Erythroblast (primary cell): ENCODE data around the gene RIMS3.
A peak's percentile ranks its signal among the peaks of the same experiment; 100 is the strongest.
"Not testable (repeated sequence)": the region's sequence is repeated elsewhere in the genome, so short reads cannot be mapped to it uniquely, and the experiment has no call there.

Experiments used
- DNase-seq, 2 experiments: peaks; one replicate each; lab custom pipeline; 2025; lab: John Stamatoyannopoulos, UW
- GATA1 ChIP-seq: IDR thresholded peaks from 2 replicates; pipeline ENCODE4 v1.6.1; 2011; ENCODE audit warnings: low read depth, mild to moderate bottlenecking, control low read depth, low read length, moderate library complexity
- POLR2A ChIP-seq: IDR thresholded peaks from 2 replicates; pipeline ENCODE4 v1.6.1; 2011; ENCODE audit warnings: mild to moderate bottlenecking, low read length

Gene RIMS3

DNA sequence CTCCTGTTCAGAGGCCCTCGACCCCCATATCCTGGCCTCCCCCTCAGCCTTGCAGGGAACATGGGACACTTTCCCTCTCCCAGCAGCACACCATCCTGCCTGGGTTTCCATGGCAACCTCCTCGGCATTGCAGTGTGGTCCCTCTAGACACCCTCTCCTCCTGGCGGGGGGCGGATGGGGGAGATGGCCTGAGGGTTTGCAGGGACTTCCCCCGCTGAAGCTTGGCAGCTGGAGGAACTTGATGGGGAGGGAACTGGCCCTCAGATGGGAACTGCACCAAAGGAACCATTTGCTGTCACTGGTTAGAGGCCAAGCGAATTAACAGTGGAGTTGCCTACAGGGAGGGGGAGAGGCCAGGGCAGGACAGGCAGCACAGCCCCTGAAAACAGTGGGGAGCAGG is 28.7 kb downstream of the RIMS3 start:
- DNase-seq, result no peak
- TF ChIP-seq GATA1 (no peak), POLR2A (no peak)

GRCh38 chr1:40635763-40636500 is 29.6 kb downstream of the RIMS3 start:
- no peak for DNase-seq
- no peak for TF ChIP-seq POLR2A
- TF ChIP-seq GATA1, result no peak

DNA sequence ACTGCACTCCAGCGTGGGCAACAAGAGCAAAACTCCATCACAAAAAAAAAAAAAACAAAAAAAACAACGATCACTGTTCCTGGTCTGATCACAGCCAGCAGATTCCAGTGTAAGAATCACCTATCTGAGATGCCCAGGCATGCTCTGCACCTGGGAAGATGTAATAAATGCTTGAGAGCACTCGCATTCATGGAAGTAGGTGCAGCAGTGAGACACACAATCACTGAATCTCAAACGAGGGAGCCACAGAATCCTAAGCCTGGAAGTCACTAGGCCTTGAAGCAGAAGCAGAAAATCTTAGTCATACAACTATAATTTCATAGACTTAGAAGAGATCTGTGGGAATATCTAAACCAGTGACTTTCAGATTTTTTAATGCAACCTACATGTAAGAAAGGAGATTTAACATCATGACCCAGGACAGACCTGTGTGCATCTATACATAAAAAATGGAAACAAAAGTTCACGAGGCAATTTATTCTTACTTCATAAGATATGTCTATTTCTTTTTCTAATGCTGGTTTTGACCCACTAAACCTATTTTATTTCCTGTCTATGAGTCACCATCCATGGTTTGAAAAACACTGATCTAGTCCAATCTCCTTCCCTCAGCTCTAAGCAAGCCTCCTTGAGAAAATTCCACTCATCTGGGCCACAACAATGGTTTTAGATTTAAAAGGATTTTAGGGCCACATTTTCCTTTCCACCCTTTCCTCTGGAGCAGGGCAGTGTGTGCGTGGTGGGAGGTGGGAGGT is 30.4 kb downstream of the RIMS3 start:
- DNase-seq, result peak in 1 of 2 experiments; percentile 12

GRCh38 chr1:40633931-40634376 is 31.5 kb downstream of the RIMS3 start:
- no peak for TF ChIP-seq POLR2A
- TF ChIP-seq GATA1, result peak; percentile 65
- peak; percentile 94 to 99 for DNase-seq

More for the DNA sequence above, 30.4 kb downstream of the RIMS3 start:
- TF ChIP-seq POLR2A, result no peak
- TF ChIP-seq GATA1, result no peak

DNA sequence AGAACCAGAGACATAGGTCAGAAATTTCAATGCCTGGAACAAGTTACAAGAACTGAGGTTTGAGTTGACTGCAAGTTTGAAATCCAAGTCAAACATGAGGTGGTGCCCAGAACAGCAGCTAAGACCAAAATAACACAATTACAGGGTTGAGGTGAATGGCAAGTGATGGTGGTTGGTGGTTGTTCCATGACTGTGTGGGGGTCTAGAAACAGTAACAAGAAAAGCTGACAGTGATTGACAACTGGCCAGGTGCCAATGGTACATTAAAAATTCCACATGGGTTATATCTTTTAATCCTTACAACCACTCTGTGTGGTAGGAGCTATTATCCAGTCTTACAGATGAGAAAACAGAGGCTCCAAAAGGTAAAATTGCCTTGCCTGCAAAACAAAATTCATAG is 32.0 kb downstream of the RIMS3 start:
- TF ChIP-seq GATA1, result no peak
- TF ChIP-seq POLR2A, result no peak
- no peak for DNase-seq

DNA sequence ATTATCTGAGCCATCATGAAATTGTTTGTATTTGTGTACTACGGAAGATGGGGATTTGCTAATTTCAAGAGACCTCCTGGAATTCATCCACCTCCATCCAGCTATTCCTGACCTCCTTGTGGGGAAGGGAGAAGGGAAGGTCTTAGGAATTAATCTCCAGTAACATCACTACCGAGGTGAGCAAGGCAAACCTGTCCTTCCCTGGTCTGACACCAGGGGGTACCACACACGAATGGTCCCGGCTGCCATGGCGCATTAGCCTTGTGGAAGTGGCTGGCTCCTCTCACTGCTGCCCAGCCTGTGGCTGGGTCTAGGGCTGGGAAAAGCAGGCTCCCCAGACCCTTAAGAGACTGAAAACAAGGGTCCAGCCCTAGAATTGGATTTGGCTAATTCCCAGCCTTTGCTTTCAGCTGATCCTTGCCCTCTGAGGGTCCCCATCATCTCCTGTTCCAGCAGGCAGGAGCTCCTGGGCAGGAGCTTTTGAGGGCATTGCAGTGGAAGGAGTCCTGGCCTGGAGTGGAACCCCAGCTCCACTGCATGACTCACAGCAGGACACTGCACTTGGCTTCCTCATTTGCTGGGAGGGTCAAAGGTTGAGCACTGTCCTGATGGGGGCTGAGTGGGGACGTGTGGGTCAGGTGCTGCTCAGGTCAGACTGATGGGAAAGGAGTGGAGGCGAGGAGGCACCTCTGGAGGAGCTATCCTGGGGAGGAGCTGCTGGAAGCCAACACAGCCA is 34.8 kb downstream of the RIMS3 start:
- no peak for TF ChIP-seq POLR2A
- no peak for TF ChIP-seq GATA1
- peak; percentile 77 to 82 for DNase-seq

DNA sequence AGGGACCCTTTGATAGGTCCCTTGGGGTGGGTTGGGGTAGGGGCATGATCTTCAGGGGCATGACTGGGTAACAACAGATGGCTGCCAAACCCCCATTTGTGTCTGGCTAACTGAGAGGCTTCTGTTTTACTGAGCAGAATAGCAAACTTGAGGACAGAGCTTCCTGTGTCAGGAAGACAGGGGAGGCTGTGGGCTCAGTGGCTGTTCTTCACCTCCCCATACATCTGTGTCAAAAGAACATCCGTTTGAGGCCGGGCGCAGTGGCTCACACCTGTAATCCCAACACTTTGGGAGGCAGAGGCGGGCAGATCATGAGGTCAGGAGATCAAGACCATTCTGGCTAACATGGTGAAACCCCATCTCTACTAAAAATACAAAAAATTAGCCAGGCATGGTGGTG is 35.9 kb downstream of the RIMS3 start:
- DNase-seq, result not testable (repeated sequence)

GRCh38 chr1:40628903-40629292 is 36.6 kb downstream of the RIMS3 start:
- TF ChIP-seq POLR2A (no peak), GATA1 (no peak)
- no peak for DNase-seq

- TF ChIP-seq GATA1 (no peak), POLR2A (no peak)
- DNase-seq, result no peak
Measured at GRCh38 chr1:40627987-40628902, 37.2 kb downstream of the RIMS3 start.

- no peak for DNase-seq
Measured at GRCh38 chr1:40626383-40626770, 39.1 kb downstream of the RIMS3 start.

GRCh38 chr1:40625476-40626382 is 39.8 kb downstream of the RIMS3 start:
- TF ChIP-seq POLR2A (no peak), GATA1 (no peak)
- no peak for DNase-seq

More at GRCh38 chr1:40626383-40626770, 39.1 kb downstream of the RIMS3 start:
- no peak for TF ChIP-seq GATA1
- no peak for TF ChIP-seq POLR2A

- peak; percentile 15 to 18 for DNase-seq
- TF ChIP-seq GATA1 (no peak), POLR2A (no peak)
Measured at GRCh38 chr1:40625076-40625475, 40.4 kb downstream of the RIMS3 start.
